GM23338 (cell line): ENCODE measurements around the gene SLK.

Experiments used
- CREB1 ChIP-seq: fragments of 250-450 bp; sonication (Bioruptor Pico); IDR thresholded peaks from 2 replicates; pipeline ENCODE4 v1.5.0; 2020; ENCODE audit warnings: low read depth, mild to moderate bottlenecking, moderate library complexity
- EZH2 ChIP-seq: fragments of 200-600 bp; sonication (generic); IDR thresholded peaks from one replicate; pipeline ENCODE4 v1.8.0; 2017; ENCODE audit warnings: antibody characterized with exemption, mild to moderate bottlenecking, low read depth; ENCODE audit not compliant: unreplicated experiment
- EZH2phosphoT487 ChIP-seq: fragments of 200-600 bp; sonication (generic); IDR thresholded peaks from one replicate; pipeline ENCODE4 v1.8.1; 2018; ENCODE audit warnings: antibody characterized with exemption; ENCODE audit not compliant: unreplicated experiment
- JUNB ChIP-seq: IDR thresholded peaks from one replicate; pipeline ENCODE4 v1.6.1; 2016; ENCODE audit warnings: antibody characterized with exemption; ENCODE audit not compliant: unreplicated experiment
- POLR2AphosphoS5 ChIP-seq: IDR thresholded peaks from 2 replicates; pipeline ENCODE4 v1.6.1; 2016; ENCODE audit warnings: antibody characterized with exemption, low read depth
- ZNF114 ChIP-seq: fragments of 250-450 bp; sonication (Bioruptor Pico); IDR thresholded peaks from 2 replicates; pipeline ENCODE4 v1.5.0; 2020; ENCODE audit warnings: mild to moderate bottlenecking, moderate library complexity
- TF ChIP-seq, protein P1 (sequence below), 2 experiments: fragments of 200-600 bp in 1 of 2; sonication (generic) in 1 of 2; conservative IDR thresholded peaks; 2 replicates each; pipeline versions ENCODE4 v1.5.1 to v1.6.1; 2016 to 2017; ENCODE audit warnings: antibody characterized with exemption in 2 of 2, low read depth in 2 of 2, mild to moderate bottlenecking in 2 of 2, moderate library complexity in 1 of 2
- TF ChIP-seq, protein P2 (sequence below): IDR thresholded peaks from one replicate; pipeline ENCODE4 v1.6.1; 2018; ENCODE audit warnings: antibody characterized with exemption; ENCODE audit not compliant: unreplicated experiment

DNA sequence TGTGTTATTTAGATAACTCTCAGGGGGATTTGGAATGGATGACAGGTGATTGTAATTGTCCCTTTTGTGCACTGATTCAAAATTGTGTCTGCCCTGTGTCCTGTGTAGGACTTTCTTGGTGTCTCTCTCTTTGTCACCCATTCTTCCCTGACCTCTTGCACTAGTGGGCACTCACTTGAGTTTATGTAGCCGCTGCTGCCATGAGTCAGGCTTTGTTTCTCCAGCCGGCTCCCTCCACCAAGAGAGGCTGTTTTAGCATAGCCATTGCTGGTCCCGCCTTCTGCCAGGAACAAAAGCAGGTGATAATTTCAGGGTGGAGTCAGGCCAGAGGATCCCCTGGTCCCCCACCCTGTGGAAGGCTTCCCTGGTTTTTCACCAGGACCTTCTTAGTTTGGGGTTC is 110.3 kb downstream of the SLK start:
- TF ChIP-seq, protein P1, sequence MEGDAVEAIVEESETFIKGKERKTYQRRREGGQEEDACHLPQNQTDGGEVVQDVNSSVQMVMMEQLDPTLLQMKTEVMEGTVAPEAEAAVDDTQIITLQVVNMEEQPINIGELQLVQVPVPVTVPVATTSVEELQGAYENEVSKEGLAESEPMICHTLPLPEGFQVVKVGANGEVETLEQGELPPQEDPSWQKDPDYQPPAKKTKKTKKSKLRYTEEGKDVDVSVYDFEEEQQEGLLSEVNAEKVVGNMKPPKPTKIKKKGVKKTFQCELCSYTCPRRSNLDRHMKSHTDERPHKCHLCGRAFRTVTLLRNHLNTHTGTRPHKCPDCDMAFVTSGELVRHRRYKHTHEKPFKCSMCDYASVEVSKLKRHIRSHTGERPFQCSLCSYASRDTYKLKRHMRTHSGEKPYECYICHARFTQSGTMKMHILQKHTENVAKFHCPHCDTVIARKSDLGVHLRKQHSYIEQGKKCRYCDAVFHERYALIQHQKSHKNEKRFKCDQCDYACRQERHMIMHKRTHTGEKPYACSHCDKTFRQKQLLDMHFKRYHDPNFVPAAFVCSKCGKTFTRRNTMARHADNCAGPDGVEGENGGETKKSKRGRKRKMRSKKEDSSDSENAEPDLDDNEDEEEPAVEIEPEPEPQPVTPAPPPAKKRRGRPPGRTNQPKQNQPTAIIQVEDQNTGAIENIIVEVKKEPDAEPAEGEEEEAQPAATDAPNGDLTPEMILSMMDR (conservative IDR thresholded peaks at IDR 0.05; ENCODE audit: low read depth in 2 of 2) = no peak
- TF ChIP-seq EZH2phosphoT487 = no peak
- TF ChIP-seq EZH2 = no peak
- TF ChIP-seq, protein P2, sequence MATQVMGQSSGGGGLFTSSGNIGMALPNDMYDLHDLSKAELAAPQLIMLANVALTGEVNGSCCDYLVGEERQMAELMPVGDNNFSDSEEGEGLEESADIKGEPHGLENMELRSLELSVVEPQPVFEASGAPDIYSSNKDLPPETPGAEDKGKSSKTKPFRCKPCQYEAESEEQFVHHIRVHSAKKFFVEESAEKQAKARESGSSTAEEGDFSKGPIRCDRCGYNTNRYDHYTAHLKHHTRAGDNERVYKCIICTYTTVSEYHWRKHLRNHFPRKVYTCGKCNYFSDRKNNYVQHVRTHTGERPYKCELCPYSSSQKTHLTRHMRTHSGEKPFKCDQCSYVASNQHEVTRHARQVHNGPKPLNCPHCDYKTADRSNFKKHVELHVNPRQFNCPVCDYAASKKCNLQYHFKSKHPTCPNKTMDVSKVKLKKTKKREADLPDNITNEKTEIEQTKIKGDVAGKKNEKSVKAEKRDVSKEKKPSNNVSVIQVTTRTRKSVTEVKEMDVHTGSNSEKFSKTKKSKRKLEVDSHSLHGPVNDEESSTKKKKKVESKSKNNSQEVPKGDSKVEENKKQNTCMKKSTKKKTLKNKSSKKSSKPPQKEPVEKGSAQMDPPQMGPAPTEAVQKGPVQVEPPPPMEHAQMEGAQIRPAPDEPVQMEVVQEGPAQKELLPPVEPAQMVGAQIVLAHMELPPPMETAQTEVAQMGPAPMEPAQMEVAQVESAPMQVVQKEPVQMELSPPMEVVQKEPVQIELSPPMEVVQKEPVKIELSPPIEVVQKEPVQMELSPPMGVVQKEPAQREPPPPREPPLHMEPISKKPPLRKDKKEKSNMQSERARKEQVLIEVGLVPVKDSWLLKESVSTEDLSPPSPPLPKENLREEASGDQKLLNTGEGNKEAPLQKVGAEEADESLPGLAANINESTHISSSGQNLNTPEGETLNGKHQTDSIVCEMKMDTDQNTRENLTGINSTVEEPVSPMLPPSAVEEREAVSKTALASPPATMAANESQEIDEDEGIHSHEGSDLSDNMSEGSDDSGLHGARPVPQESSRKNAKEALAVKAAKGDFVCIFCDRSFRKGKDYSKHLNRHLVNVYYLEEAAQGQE = no peak
- no peak for TF ChIP-seq JUNB
- no peak for TF ChIP-seq ZNF114 (CRISPR knock-in tag)
- no peak for TF ChIP-seq POLR2AphosphoS5
- no peak for TF ChIP-seq CREB1 (CRISPR knock-in tag)
